Thyroid gland (tissue), 4 donors: ENCODE data around the gene PCP4L1.

ENCODE experiments used
- POLR2A ChIP-seq, 2 donors: fragments of 450-650 bp; IDR thresholded peaks; one replicate each; pipeline ENCODE4 v1.6.1; 2017; ENCODE audit warnings: antibody characterized with exemption in 2 of 2, mild to moderate bottlenecking in 2 of 2, moderate library complexity in 1 of 2
- TF ChIP-seq, protein P1 (sequence below), 6 experiments: fragments of 200-600 bp in 3 of 6; fragments of 450-650 bp in 3 of 6; sonication (generic) in 3 of 6; IDR thresholded peaks; one replicate each; pipeline ENCODE4 v1.5.1; 2016 to 2019; ENCODE audit warnings: antibody characterized with exemption in 6 of 6, mild to moderate bottlenecking in 2 of 6, inconsistent platforms in 1 of 6, moderate library complexity in 1 of 6

DNA sequence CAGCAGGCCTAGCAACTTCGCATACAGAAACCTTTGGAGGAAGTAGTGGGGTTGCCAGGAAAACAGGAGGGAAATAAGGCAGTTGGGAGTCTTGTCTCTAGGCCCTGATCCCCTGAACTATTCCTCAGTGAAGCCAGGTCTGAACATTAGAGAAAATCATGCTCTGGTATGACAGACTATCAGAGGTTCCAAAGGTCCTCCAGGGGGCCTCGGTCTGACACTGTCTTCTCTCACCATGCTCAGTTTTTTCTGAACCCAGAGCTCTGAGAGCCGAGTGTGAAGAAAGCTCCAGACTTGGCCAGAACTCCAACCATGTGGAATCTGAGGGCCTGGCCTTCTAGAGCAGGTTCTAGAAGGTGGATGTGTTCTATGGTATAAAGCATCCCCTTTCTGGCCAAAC is 28.6 kb upstream of the PCP4L1 start:
- no peak for TF ChIP-seq POLR2A (IDR thresholded peaks at IDR 0.05)
- TF ChIP-seq, protein P1, sequence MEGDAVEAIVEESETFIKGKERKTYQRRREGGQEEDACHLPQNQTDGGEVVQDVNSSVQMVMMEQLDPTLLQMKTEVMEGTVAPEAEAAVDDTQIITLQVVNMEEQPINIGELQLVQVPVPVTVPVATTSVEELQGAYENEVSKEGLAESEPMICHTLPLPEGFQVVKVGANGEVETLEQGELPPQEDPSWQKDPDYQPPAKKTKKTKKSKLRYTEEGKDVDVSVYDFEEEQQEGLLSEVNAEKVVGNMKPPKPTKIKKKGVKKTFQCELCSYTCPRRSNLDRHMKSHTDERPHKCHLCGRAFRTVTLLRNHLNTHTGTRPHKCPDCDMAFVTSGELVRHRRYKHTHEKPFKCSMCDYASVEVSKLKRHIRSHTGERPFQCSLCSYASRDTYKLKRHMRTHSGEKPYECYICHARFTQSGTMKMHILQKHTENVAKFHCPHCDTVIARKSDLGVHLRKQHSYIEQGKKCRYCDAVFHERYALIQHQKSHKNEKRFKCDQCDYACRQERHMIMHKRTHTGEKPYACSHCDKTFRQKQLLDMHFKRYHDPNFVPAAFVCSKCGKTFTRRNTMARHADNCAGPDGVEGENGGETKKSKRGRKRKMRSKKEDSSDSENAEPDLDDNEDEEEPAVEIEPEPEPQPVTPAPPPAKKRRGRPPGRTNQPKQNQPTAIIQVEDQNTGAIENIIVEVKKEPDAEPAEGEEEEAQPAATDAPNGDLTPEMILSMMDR (IDR thresholded peaks at IDR 0.05), result no peak
